HFF-Myc (cell line): ENCODE results near the gene RASGEF1C.

Experiments used
- DNase-seq: peaks from one replicate; pipeline ENCODE4 v3.0.0-alpha.2; 2011; ENCODE audit warnings: low read depth; ENCODE audit errors: extremely low read depth
- H3K4me3 ChIP-seq: replicated peaks from 2 replicates; pipeline ENCODE4 v1.5.1; 2011; ENCODE audit warnings: low read depth, mild to moderate bottlenecking, control low read depth, low read length
- CTCF ChIP-seq: IDR thresholded peaks from 2 replicates; pipeline ENCODE4 v1.5.1; 2012; ENCODE audit warnings: mild to moderate bottlenecking, low read depth, low read length, control low read depth; ENCODE audit errors: missing control alignments

RASGEF1C gene

GRCh38 chr5:180080486-180081280 is 128.3 kb downstream of the RASGEF1C start:
- TF ChIP-seq CTCF, result no peak
- no peak overlapping the region for H3K4me3 ChIP-seq
- DNase-seq, result no peak

- no peak overlapping the region for H3K4me3 ChIP-seq
- DNase-seq, result no peak
- no peak for TF ChIP-seq CTCF
These were observed 129.1 kb downstream of the RASGEF1C start for GRCh38 chr5:180079702-180080466.

GRCh38 chr5:180078348-180078747 is 130.7 kb downstream of the RASGEF1C start:
- DNase-seq, result no peak

GRCh38 chr5:180077594-180078284 is 131.3 kb downstream of the RASGEF1C start:
- H3K4me3 ChIP-seq, result no peak overlapping the region
- no peak for DNase-seq
- no peak for TF ChIP-seq CTCF

More at GRCh38 chr5:180078348-180078747, 130.7 kb downstream of the RASGEF1C start:
- no peak for TF ChIP-seq CTCF
- H3K4me3 ChIP-seq, result no peak overlapping the region

GRCh38 chr5:180075703-180076102 is 133.3 kb downstream of the RASGEF1C start:
- no peak for DNase-seq
- TF ChIP-seq CTCF, result no peak
- no peak overlapping the region for H3K4me3 ChIP-seq

- DNase-seq, result no peak
- no peak for TF ChIP-seq CTCF
- no peak overlapping the region for H3K4me3 ChIP-seq
These were observed 134.5 kb downstream of the RASGEF1C start for GRCh38 chr5:180074462-180074861.
